Measurements from ENCODE around the gene TTLL1.

DNA sequence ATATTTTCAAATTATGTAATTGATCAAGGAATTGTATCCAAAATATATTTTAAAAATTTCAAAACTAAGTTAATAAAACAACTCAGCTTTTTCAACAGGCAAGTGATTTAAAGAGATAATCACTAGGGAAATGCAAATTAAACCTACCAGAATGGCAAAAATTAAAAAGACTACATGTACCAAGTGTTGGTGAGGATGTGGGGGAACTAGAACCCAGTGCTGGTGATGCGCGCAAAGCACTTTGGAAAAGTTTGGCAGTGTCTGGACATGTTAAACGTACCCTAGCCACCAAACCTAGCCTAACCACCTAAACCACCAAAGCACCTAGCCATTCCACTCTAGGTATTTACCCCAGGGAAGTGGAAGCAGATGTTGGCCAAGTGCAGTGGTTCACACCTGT is 97.1 kb downstream of the TTLL1 start:
- TF ChIP-seq POLR2A (conservative IDR thresholded peaks at IDR 0.05) = no peak
- no peak for TF ChIP-seq CREB1 (IDR thresholded peaks at IDR 0.05)
- TF ChIP-seq CREB1 (CRISPR knock-in tag; IDR thresholded peaks at IDR 0.05) = no peak

Measured in K562 (cell line).